HL-60 (cell line): Measurements from ENCODE around the gene TJP3.

Experiments
- DNase-seq, 2 experiments: peaks; one replicate each; pipeline ENCODE4 v3.0.0-alpha.2; 2010 to 2020; ENCODE audit warnings: low read depth in 1 of 2, low spot score in 1 of 2
- H3K27ac ChIP-seq: fragments of 250-450 bp; sonication (Bioruptor Pico); replicated peaks from 2 replicates; pipeline ENCODE4 v1.5.1; 2020; ENCODE audit warnings: mild to moderate bottlenecking, moderate library complexity
- H3K27me3 ChIP-seq: fragments of 250-450 bp; sonication (Bioruptor Pico); 2 replicates; pipeline ENCODE4 v1.5.1; 2021; ENCODE audit warnings: mild to moderate bottlenecking, moderate library complexity; ENCODE audit not compliant: insufficient read depth, poor library complexity, severe bottlenecking
- H3K4me3 ChIP-seq: replicated peaks from 2 replicates; pipeline ENCODE4 v1.5.1; 2011; ENCODE audit warnings: mild to moderate bottlenecking, control low read depth, low read length; ENCODE audit not compliant: insufficient read depth
- CTCF ChIP-seq: IDR thresholded peaks from one replicate; pipeline ENCODE4 v1.5.1; 2011; ENCODE audit warnings: low read length, control low read depth, inconsistent platforms; ENCODE audit not compliant: insufficient read depth
- GABPA ChIP-seq: IDR thresholded peaks from 2 replicates; pipeline ENCODE4 v1.6.1; 2012; ENCODE audit warnings: low read depth
- POLR2AphosphoS5 ChIP-seq: IDR thresholded peaks from 2 replicates; pipeline ENCODE4 v1.6.1; 2012; ENCODE audit warnings: low read depth
- REST ChIP-seq: IDR thresholded peaks from 2 replicates; pipeline ENCODE4 v1.6.1; 2012; ENCODE audit warnings: low read depth; ENCODE audit not compliant: insufficient replicate concordance
- SPI1 ChIP-seq: IDR thresholded peaks from 2 replicates; pipeline ENCODE4 v1.6.1; 2012; ENCODE audit warnings: low read depth, mild to moderate bottlenecking, borderline replicate concordance

The TJP3 gene

GRCh38 chr19:3697094-3697493 lies 11.1 kb upstream of the TJP3 start:
- H3K27me3 ChIP-seq: no peaks in the 10 kb centered on the region
- no peak overlapping the region for H3K27ac ChIP-seq
- no peak overlapping the region for H3K4me3 ChIP-seq
- TF ChIP-seq REST (no peak), CTCF (no peak), SPI1 (no peak), GABPA (no peak), POLR2AphosphoS5 (no peak)
- DNase-seq: no peak

GRCh38 chr19:3697671-3698385 lies 10.4 kb upstream of the TJP3 start:
- Histone ChIP-seq H3K4me3 (no peak overlapping the region), H3K27ac (no peak overlapping the region)

More at GRCh38 chr19:3697671-3698385, 10.4 kb upstream of the TJP3 start:
- H3K27me3 ChIP-seq: no peaks in the 10 kb centered on the region
- TF ChIP-seq GABPA (no peak), CTCF (no peak), REST (no peak), POLR2AphosphoS5 (no peak), SPI1 (no peak)
- no peak for DNase-seq
